SK-N-MC (cell line): ENCODE data around the gene GRIA1.

Experiments used
- DNase-seq: peaks from one replicate; pipeline ENCODE4 v3.0.0-alpha.2; 2011; ENCODE audit warnings: low read depth, low spot score
- H3K27ac ChIP-seq: fragments of 200-600 bp; sonication (generic); 2 replicates; pipeline ENCODE4 v1.5.1; 2016; ENCODE audit warnings: mixed run types
- H3K36me3 ChIP-seq: fragments of 200-600 bp; sonication (generic); 2 replicates; pipeline ENCODE4 v1.6.1; 2017; ENCODE audit warnings: antibody characterized with exemption, low read length, mixed read lengths; ENCODE audit not compliant: insufficient read depth
- H3K4me3 ChIP-seq: fragments of 200-600 bp; sonication (generic); 2 replicates; pipeline ENCODE4 v1.5.1; 2016
- H3K9ac ChIP-seq: fragments of 200-600 bp; sonication (generic); 2 replicates; pipeline ENCODE4 v1.8.0; 2017; ENCODE audit warnings: mixed run types, mixed read lengths; ENCODE audit not compliant: insufficient read length
- H3K9me3 ChIP-seq: fragments of 200-600 bp; sonication (generic); 2 replicates; pipeline ENCODE4 v1.6.1; 2017; ENCODE audit warnings: low read depth, mild to moderate bottlenecking, antibody characterized with exemption, low read length, moderate library complexity, mixed read lengths
- EZH2 ChIP-seq: fragments of 200-600 bp; sonication (generic); IDR thresholded peaks from one replicate; pipeline ENCODE4 v1.6.1; 2017; ENCODE audit warnings: antibody characterized with exemption
- FOXP2 ChIP-seq: optimal IDR thresholded peaks from 2 replicates; pipeline ENCODE3; 2011; ENCODE audit warnings: mild to moderate bottlenecking, moderate library complexity; ENCODE audit not compliant: insufficient read depth; ENCODE audit errors: extremely low read length, control extremely low read depth
- POLR2AphosphoS5 ChIP-seq: IDR thresholded peaks from 2 replicates; pipeline ENCODE4 v1.6.1; 2012; ENCODE audit warnings: mild to moderate bottlenecking, low read depth, low read length, borderline replicate concordance

Gene GRIA1

DNA sequence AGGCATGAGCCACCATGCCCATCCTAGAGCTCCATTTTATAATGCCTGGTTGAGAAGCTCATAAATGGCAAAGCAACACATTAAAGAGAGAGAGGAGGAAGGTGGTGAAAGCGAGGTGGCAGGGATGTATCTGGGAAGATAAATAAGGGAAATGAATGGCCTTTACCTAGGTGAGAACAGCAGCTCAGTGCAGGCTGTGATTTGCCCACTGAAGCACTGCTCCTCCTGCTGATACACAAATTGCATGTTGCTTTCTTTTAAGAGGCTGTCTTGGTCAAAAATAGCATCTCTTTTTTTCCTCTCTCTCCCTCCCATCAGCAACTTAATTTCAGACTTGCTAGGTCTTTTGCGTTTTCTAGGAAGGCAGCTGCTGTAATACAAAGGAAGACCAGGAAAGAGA lies 289.4 kb downstream of the GRIA1 start:
- TF ChIP-seq FOXP2 = no peak
- no peak for TF ChIP-seq POLR2AphosphoS5
- TF ChIP-seq EZH2 = no peak

GRCh38 chr5:153780876-153781705 lies 290.6 kb downstream of the GRIA1 start:
- Histone ChIP-seq H3K9ac (no peak overlapping the region), H3K27ac (no peak overlapping the region), H3K4me3 (no peak overlapping the region), H3K36me3 (no peaks in the 10 kb centered on the region), H3K9me3 (no peaks in the 10 kb centered on the region)
- no peak for TF ChIP-seq EZH2
- TF ChIP-seq FOXP2 = no peak
- no peak for TF ChIP-seq POLR2AphosphoS5
- no peak for DNase-seq

More for the DNA sequence above, 289.4 kb downstream of the GRIA1 start:
- H3K4me3 ChIP-seq = no peak overlapping the region
- H3K36me3 ChIP-seq = no peaks in the 10 kb centered on the region
- no peaks in the 10 kb centered on the region for H3K9me3 ChIP-seq
- no peak overlapping the region for H3K9ac ChIP-seq
- DNase-seq = no peak
- no peak overlapping the region for H3K27ac ChIP-seq

GRCh38 chr5:153782589-153783361 lies 292.3 kb downstream of the GRIA1 start:
- no peak overlapping the region for H3K27ac ChIP-seq
- TF ChIP-seq EZH2 (no peak), FOXP2 (no peak), POLR2AphosphoS5 (no peak)

GRCh38 chr5:153783362-153783658 lies 292.8 kb downstream of the GRIA1 start:
- Histone ChIP-seq H3K9ac (no peak overlapping the region), H3K27ac (no peak overlapping the region), H3K36me3 (no peaks in the 10 kb centered on the region), H3K9me3 (no peaks in the 10 kb centered on the region), H3K4me3 (no peak overlapping the region)
- TF ChIP-seq POLR2AphosphoS5 (no peak), EZH2 (no peak), FOXP2 (no peak)
- DNase-seq = no peak

More at GRCh38 chr5:153782589-153783361, 292.3 kb downstream of the GRIA1 start:
- DNase-seq = no peak
- Histone ChIP-seq H3K9ac (no peak overlapping the region), H3K36me3 (no peaks in the 10 kb centered on the region), H3K9me3 (no peaks in the 10 kb centered on the region), H3K4me3 (no peak overlapping the region)

DNA sequence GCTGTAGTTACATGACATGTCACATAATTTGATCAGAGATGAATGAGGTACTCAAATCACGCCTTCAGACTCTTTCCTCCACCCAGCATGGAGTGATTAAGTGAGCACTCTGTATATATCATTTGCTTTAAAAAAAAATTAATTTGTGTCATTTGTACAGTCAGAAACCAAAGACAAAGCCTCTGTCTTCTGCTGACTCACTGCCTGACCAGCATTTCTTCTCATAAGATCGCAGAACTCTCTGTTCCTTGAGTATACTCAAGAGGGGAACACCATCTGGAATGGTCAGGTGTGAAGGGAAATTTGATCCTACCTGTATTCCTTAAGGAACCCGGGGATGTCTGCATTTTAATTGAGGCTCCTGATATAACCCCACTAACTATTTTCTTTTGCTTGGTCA lies 293.8 kb downstream of the GRIA1 start:
- TF ChIP-seq EZH2 (no peak), FOXP2 (no peak), POLR2AphosphoS5 (no peak)
- DNase-seq = no peak

GRCh38 chr5:153791339-153791738 lies 300.9 kb downstream of the GRIA1 start:
- Histone ChIP-seq H3K4me3 (no peak overlapping the region), H3K9me3 (no peaks in the 10 kb centered on the region), H3K36me3 (no peaks in the 10 kb centered on the region), H3K9ac (no peak overlapping the region), H3K27ac (no peak overlapping the region)
- no peak for DNase-seq
- TF ChIP-seq FOXP2 (no peak), POLR2AphosphoS5 (no peak), EZH2 (no peak)

More for the DNA sequence above, 293.8 kb downstream of the GRIA1 start:
- no peak overlapping the region for H3K4me3 ChIP-seq
- H3K9me3 ChIP-seq = no peaks in the 10 kb centered on the region
- H3K9ac ChIP-seq = no peak overlapping the region
- no peaks in the 10 kb centered on the region for H3K36me3 ChIP-seq
- no peak overlapping the region for H3K27ac ChIP-seq

DNA sequence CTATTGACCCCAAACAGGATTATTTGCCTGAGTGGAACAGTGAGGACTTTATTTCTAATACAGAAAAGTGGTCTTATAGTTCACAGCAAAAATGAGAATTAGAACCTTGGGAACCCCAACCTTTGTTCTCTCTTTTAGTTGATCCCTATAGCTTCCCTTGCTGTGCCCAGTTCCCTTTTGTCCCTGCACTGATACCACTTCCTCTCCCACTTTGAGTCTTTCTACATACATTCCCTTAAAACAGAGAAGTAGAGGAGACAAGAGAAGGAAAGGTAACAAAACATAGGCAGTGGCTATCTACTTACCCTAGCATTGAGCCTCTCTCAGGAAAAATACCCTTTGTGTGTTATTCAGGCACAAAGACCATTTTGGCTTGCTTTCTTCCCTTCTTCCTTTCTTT lies 301.8 kb downstream of the GRIA1 start:
- Histone ChIP-seq H3K9ac (no peak overlapping the region), H3K9me3 (no peaks in the 10 kb centered on the region), H3K36me3 (no peaks in the 10 kb centered on the region), H3K4me3 (no peak overlapping the region), H3K27ac (no peak overlapping the region)
- DNase-seq = no peak
- no peak for TF ChIP-seq FOXP2
- TF ChIP-seq EZH2 = no peak
- no peak for TF ChIP-seq POLR2AphosphoS5

GRCh38 chr5:153793699-153794098 lies 303.2 kb downstream of the GRIA1 start:
- Histone ChIP-seq H3K9ac (no peak overlapping the region), H3K36me3 (no peaks in the 10 kb centered on the region), H3K9me3 (no peaks in the 10 kb centered on the region), H3K4me3 (no peak overlapping the region), H3K27ac (no peak overlapping the region)
- TF ChIP-seq POLR2AphosphoS5 (no peak), EZH2 (no peak), FOXP2 (no peak)
- DNase-seq = no peak

- no peaks in the 10 kb centered on the region for H3K9me3 ChIP-seq
- H3K36me3 ChIP-seq = no peaks in the 10 kb centered on the region
- H3K9ac ChIP-seq = no peak overlapping the region
- TF ChIP-seq POLR2AphosphoS5 = no peak
- no peak for TF ChIP-seq EZH2
- TF ChIP-seq FOXP2 = no peak
- H3K4me3 ChIP-seq = no peak overlapping the region
- DNase-seq = no peak
- no peak overlapping the region for H3K27ac ChIP-seq
Measured at GRCh38 chr5:153794327-153794726, 303.9 kb downstream of the GRIA1 start.
